ENCODE data around the gene SURF1.

- TF ChIP-seq CTCF (conservative IDR thresholded peaks at IDR 0.05; ENCODE audit: low read depth, low read length) (no peak), EZH2 (IDR thresholded peaks at IDR 0.05; ENCODE audit: low read length, unreplicated experiment) (no peak)
These were observed 12.1 kb upstream of the SURF1 start for GRCh38 chr9:133368249-133368881.
